Measurements from ENCODE around the gene UNC50. TPM values are rescaled to one million over a fixed set of nuclear protein-coding genes. Genes with fewer than 3 reads are reported as not detected.

The UNC50 gene
- total and polyA plus RNA-seq, 2 experiments from 2014 or later: 38.7 to 49.4 TPM

DNA sequence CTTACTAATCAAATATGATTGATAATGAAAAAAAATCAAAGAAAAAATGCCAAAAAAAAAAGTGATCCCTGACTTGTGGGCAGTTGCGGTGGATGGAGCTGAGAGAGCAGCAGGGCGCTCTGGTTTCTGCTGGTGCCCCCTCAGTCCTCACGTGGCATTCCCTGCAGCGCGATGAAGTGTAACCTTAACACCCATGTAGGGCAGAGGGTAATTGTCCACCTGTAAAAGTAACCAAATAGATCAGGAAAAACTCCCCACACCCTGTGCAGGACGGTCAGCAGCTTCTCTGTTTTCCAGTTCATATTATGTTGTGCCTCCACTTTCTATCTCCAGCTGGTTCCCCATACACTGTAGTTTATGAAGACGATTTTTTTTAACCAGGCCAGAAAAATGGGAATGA is 25.1 kb upstream of the UNC50 start:
- no peak overlapping the region for H3K4me2 ChIP-seq
- H3F3A ChIP-seq (replicated peaks; ENCODE audit: low read depth): no peaks in the 10 kb centered on the region
- H3K27ac ChIP-seq (ENCODE audit: low read depth): no peak overlapping the region
- H3K79me2 ChIP-seq (replicated peaks; ENCODE audit: insufficient read depth): no peaks in the 10 kb centered on the region
- no peaks in the 10 kb centered on the region for H3K4me1 ChIP-seq (ENCODE audit: insufficient read depth)
- DNase-seq (ENCODE audit: low spot score): no peak
- Mint-ChIP-seq H3K27me3 (ENCODE audit: insufficient read depth, low read depth, poor library complexity) (no peaks in the 10 kb centered on the region), H3K36me3 (ENCODE audit: low read depth) (peaks cover 9% of the 10 kb centered on the region), H3K27ac (no peak overlapping the region), H3K9me3 (no peaks in the 10 kb centered on the region), H3K4me3 (no peak overlapping the region), H3K4me1 (no peaks in the 10 kb centered on the region; the same call in 2 of the 3 replicates)
- TF ChIP-seq NANOG (IDR thresholded peaks at IDR 0.05; ENCODE audit: borderline replicate concordance) (no peak), JUNB (IDR thresholded peaks at IDR 0.05; ENCODE audit: unreplicated experiment) (no peak), EZH2 (IDR thresholded peaks at IDR 0.05; ENCODE audit: low read depth, unreplicated experiment) (no peak), STAT1 (IDR thresholded peaks at IDR 0.05; ENCODE audit: unreplicated experiment) (no peak), EZH2phosphoT487 (IDR thresholded peaks at IDR 0.05; ENCODE audit: unreplicated experiment) (no peak), POLR2AphosphoS5 (IDR thresholded peaks at IDR 0.05; ENCODE audit: low read depth) (no peak), ZNF114 (CRISPR knock-in tag; IDR thresholded peaks at IDR 0.05) (no peak), ZNF331 (CRISPR knock-in tag; IDR thresholded peaks at IDR 0.05; ENCODE audit: low read depth) (no peak), CREB1 (CRISPR knock-in tag; IDR thresholded peaks at IDR 0.05; ENCODE audit: low read depth) (no peak)
- TF ChIP-seq, protein P1, sequence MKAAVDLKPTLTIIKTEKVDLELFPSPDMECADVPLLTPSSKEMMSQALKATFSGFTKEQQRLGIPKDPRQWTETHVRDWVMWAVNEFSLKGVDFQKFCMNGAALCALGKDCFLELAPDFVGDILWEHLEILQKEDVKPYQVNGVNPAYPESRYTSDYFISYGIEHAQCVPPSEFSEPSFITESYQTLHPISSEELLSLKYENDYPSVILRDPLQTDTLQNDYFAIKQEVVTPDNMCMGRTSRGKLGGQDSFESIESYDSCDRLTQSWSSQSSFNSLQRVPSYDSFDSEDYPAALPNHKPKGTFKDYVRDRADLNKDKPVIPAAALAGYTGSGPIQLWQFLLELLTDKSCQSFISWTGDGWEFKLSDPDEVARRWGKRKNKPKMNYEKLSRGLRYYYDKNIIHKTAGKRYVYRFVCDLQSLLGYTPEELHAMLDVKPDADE (IDR thresholded peaks at IDR 0.05): no peak
- TF ChIP-seq, protein P2, sequence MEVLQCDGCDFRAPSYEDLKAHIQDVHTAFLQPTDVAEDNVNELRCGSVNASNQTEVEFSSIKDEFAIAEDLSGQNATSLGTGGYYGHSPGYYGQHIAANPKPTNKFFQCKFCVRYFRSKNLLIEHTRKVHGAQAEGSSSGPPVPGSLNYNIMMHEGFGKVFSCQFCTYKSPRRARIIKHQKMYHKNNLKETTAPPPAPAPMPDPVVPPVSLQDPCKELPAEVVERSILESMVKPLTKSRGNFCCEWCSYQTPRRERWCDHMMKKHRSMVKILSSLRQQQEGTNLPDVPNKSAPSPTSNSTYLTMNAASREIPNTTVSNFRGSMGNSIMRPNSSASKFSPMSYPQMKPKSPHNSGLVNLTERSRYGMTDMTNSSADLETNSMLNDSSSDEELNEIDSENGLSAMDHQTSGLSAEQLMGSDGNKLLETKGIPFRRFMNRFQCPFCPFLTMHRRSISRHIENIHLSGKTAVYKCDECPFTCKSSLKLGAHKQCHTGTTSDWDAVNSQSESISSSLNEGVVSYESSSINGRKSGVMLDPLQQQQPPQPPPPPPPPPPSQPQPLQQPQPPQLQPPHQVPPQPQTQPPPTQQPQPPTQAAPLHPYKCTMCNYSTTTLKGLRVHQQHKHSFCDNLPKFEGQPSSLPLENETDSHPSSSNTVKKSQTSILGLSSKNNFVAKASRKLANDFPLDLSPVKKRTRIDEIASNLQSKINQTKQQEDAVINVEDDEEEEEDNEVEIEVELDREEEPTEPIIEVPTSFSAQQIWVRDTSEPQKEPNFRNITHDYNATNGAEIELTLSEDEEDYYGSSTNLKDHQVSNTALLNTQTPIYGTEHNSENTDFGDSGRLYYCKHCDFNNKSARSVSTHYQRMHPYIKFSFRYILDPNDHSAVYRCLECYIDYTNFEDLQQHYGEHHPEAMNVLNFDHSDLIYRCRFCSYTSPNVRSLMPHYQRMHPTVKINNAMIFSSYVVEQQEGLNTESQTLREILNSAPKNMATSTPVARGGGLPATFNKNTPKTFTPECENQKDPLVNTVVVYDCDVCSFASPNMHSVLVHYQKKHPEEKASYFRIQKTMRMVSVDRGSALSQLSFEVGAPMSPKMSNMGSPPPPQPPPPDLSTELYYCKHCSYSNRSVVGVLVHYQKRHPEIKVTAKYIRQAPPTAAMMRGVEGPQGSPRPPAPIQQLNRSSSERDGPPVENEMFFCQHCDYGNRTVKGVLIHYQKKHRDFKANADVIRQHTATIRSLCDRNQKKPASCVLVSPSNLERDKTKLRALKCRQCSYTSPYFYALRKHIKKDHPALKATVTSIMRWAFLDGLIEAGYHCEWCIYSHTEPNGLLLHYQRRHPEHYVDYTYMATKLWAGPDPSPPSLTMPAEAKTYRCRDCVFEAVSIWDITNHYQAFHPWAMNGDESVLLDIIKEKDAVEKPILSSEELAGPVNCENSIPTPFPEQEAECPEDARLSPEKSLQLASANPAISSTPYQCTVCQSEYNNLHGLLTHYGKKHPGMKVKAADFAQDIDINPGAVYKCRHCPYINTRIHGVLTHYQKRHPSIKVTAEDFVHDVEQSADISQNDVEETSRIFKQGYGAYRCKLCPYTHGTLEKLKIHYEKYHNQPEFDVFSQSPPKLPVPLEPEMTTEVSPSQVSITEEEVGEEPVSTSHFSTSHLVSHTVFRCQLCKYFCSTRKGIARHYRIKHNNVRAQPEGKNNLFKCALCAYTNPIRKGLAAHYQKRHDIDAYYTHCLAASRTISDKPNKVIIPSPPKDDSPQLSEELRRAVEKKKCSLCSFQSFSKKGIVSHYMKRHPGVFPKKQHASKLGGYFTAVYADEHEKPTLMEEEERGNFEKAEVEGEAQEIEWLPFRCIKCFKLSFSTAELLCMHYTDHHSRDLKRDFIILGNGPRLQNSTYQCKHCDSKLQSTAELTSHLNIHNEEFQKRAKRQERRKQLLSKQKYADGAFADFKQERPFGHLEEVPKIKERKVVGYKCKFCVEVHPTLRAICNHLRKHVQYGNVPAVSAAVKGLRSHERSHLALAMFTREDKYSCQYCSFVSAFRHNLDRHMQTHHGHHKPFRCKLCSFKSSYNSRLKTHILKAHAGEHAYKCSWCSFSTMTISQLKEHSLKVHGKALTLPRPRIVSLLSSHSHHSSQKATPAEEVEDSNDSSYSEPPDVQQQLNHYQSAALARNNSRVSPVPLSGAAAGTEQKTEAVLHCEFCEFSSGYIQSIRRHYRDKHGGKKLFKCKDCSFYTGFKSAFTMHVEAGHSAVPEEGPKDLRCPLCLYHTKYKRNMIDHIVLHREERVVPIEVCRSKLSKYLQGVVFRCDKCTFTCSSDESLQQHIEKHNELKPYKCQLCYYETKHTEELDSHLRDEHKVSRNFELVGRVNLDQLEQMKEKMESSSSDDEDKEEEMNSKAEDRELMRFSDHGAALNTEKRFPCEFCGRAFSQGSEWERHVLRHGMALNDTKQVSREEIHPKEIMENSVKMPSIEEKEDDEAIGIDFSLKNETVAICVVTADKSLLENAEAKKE (CRISPR knock-in tag; IDR thresholded peaks at IDR 0.05): no peak
- TF ChIP-seq, protein P3, sequence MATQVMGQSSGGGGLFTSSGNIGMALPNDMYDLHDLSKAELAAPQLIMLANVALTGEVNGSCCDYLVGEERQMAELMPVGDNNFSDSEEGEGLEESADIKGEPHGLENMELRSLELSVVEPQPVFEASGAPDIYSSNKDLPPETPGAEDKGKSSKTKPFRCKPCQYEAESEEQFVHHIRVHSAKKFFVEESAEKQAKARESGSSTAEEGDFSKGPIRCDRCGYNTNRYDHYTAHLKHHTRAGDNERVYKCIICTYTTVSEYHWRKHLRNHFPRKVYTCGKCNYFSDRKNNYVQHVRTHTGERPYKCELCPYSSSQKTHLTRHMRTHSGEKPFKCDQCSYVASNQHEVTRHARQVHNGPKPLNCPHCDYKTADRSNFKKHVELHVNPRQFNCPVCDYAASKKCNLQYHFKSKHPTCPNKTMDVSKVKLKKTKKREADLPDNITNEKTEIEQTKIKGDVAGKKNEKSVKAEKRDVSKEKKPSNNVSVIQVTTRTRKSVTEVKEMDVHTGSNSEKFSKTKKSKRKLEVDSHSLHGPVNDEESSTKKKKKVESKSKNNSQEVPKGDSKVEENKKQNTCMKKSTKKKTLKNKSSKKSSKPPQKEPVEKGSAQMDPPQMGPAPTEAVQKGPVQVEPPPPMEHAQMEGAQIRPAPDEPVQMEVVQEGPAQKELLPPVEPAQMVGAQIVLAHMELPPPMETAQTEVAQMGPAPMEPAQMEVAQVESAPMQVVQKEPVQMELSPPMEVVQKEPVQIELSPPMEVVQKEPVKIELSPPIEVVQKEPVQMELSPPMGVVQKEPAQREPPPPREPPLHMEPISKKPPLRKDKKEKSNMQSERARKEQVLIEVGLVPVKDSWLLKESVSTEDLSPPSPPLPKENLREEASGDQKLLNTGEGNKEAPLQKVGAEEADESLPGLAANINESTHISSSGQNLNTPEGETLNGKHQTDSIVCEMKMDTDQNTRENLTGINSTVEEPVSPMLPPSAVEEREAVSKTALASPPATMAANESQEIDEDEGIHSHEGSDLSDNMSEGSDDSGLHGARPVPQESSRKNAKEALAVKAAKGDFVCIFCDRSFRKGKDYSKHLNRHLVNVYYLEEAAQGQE (IDR thresholded peaks at IDR 0.05; ENCODE audit: unreplicated experiment): no peak
- TF ChIP-seq, protein P4, sequence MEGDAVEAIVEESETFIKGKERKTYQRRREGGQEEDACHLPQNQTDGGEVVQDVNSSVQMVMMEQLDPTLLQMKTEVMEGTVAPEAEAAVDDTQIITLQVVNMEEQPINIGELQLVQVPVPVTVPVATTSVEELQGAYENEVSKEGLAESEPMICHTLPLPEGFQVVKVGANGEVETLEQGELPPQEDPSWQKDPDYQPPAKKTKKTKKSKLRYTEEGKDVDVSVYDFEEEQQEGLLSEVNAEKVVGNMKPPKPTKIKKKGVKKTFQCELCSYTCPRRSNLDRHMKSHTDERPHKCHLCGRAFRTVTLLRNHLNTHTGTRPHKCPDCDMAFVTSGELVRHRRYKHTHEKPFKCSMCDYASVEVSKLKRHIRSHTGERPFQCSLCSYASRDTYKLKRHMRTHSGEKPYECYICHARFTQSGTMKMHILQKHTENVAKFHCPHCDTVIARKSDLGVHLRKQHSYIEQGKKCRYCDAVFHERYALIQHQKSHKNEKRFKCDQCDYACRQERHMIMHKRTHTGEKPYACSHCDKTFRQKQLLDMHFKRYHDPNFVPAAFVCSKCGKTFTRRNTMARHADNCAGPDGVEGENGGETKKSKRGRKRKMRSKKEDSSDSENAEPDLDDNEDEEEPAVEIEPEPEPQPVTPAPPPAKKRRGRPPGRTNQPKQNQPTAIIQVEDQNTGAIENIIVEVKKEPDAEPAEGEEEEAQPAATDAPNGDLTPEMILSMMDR (conservative IDR thresholded peaks at IDR 0.05; ENCODE audit: low read depth in 2 of 2): no peak
- H2AFZ ChIP-seq: no peak overlapping the region
- 0 out of 2 replicates have a peak, but pooled peaks cover 4% of the 10 kb centered on the region for H3K36me3 ChIP-seq (ENCODE audit: insufficient read depth)
- no peak overlapping the region for H3K4me3 ChIP-seq
- no peaks in the 10 kb centered on the region; the same call in 1 of the 2 replicates for H4K20me1 ChIP-seq (replicated peaks; ENCODE audit: insufficient read depth)
- no peaks in the 10 kb centered on the region for H3K9me2 ChIP-seq (ENCODE audit: insufficient read depth)
- H3K27me3 ChIP-seq (ENCODE audit: insufficient read depth): no peaks in the 10 kb centered on the region
- ATAC-seq: no peak

Measured in GM23338 (cell line).